SU-DHL-6 (cell line): ENCODE measurements around the gene DNAJC27.

Experiments
- CTCF ChIP-seq: fragments of 200-600 bp; sonication (generic); IDR thresholded peaks from one replicate; pipeline ENCODE4 v1.5.1; 2017; ENCODE audit warnings: antibody characterized with exemption, mild to moderate bottlenecking, low read length, moderate library complexity; ENCODE audit not compliant: insufficient read depth, poor library complexity, severe bottlenecking
- EZH2phosphoT487 ChIP-seq: fragments of 200-600 bp; sonication (generic), shearing (Covaris generic); conservative IDR thresholded peaks from 2 replicates; pipeline ENCODE4 v1.6.1; 2018; ENCODE audit warnings: mild to moderate bottlenecking, antibody characterized with exemption, low read length, moderate library complexity, mixed read lengths

- TF ChIP-seq CTCF (no peak), EZH2phosphoT487 (no peak)
Measured at GRCh38 chr2:24909555-24910177, 62.1 kb downstream of the DNAJC27 start.
